ENCODE results near the gene PSD4. TPM values are rescaled to one million over a fixed set of nuclear protein-coding genes. Genes with fewer than 3 reads are reported as not detected.

Gene PSD4
- polyA plus RNA-seq, 1 of the 3 experiments (the other 2 are of a cell fraction): 0.35 TPM

GRCh38 chr2:113190871-113191270, 17.1 kb downstream of the PSD4 start:
- H4K20me1 ChIP-seq (ENCODE audit: insufficient read depth): no peaks in the 10 kb centered on the region
- H3K36me3 ChIP-seq (replicated peaks in 1 of 2; ENCODE audit: control insufficient read depth in 1 of 2, insufficient read depth in 2 of 2, low read length in 1 of 2): no peaks in the 10 kb centered on the region
- DNase-seq: no peak
- no peaks in the 10 kb centered on the region for H3K9me2 ChIP-seq
- H3K79me2 ChIP-seq (ENCODE audit: insufficient read depth): no peaks in the 10 kb centered on the region
- H3K4me1 ChIP-seq (ENCODE audit: control insufficient read depth in 1 of 2, insufficient read depth in 2 of 2, low read depth in 1 of 2, low read length in 1 of 2): no peaks in the 10 kb centered on the region
- H3K9me3 ChIP-seq: no peaks in the 10 kb centered on the region
- H3K4me2 ChIP-seq: no peak overlapping the region
- ChIA-PET CTCF (interaction anchor here (0.7 to 2.1 kb wide), 5 partner anchors 8 to 199 kb away, joined by 3 to 13 read pairs (median 3); no protein-coding TSS in a partner anchor), POLR2A (no interaction called here)
- TF ChIP-seq ZBTB33 (IDR thresholded peaks at IDR 0.05; ENCODE audit: borderline replicate concordance, low read depth): no peak
- TF ChIP-seq NRF1 (IDR thresholded peaks at IDR 0.05; ENCODE audit: low read depth, low read length): no peak
- no peak for TF ChIP-seq FOXM1 (IDR thresholded peaks at IDR 0.05; ENCODE audit: low read depth)
- no peak for TF ChIP-seq EP300 (IDR thresholded peaks at IDR 0.05; ENCODE audit: borderline replicate concordance in 1 of 2, low read depth in 1 of 2, low read length in 1 of 2)
- TF ChIP-seq RXRA (IDR thresholded peaks at IDR 0.05; ENCODE audit: borderline replicate concordance, low read depth): no peak
- TF ChIP-seq USF1 (IDR thresholded peaks at IDR 0.05; ENCODE audit: borderline replicate concordance, low read depth): no peak
- TF ChIP-seq MAX (IDR thresholded peaks at IDR 0.05; ENCODE audit: low read depth): no peak
- TF ChIP-seq RFX5 (IDR thresholded peaks at IDR 0.05; ENCODE audit: low read length): no peak
- TF ChIP-seq NFIC (IDR thresholded peaks at IDR 0.05; ENCODE audit: borderline replicate concordance): no peak
- no peak for TF ChIP-seq REST (IDR thresholded peaks at IDR 0.05; ENCODE audit: low read depth, low read length)
- no peak overlapping the region for H3K9ac ChIP-seq
- no peaks in the 10 kb centered on the region for H3F3A ChIP-seq (replicated peaks; ENCODE audit: insufficient read depth)
- H3K27ac ChIP-seq (ENCODE audit: low read depth in 2 of 2, low read length in 1 of 2): no peak overlapping the region
- 5% methylated on average over 1 of the region's 1 CpG for whole genome bisulfite sequencing (ENCODE audit: low lambda C conversion rate)
- no peaks in the 10 kb centered on the region for H3K27me3 ChIP-seq (ENCODE audit: insufficient read depth)
- H3K4me3 ChIP-seq (ENCODE audit: low read depth in 2 of 2, low read length in 1 of 2): no peak overlapping the region
- no peak overlapping the region for H2AFZ ChIP-seq (ENCODE audit: low read depth)

Measured in SK-N-SH (cell line).